H9 (cell line): Measurements from ENCODE around the gene SLFN5. TPM values are rescaled to one million over a fixed set of nuclear protein-coding genes. Genes with fewer than 3 reads are reported as not detected.

ENCODE experiments used
- DNase-seq: peaks from one replicate; pipeline ENCODE4 v3.0.0-alpha.2; 2017
- H2AFZ ChIP-seq: one replicate; pipeline ENCODE4 v1.6.1; 2013; ENCODE audit warnings: mild to moderate bottlenecking, low read length, control low read depth, moderate library complexity
- H2AK5ac ChIP-seq: 2 replicates; pipeline ENCODE4 v1.6.1; 2013; ENCODE audit warnings: low read length, control low read depth, mixed read lengths; ENCODE audit not compliant: insufficient read length
- H2BK120ac ChIP-seq: one replicate; pipeline ENCODE4 v1.6.1; 2013; ENCODE audit warnings: low read depth, mild to moderate bottlenecking, low read length, control low read depth, inconsistent platforms; ENCODE audit not compliant: poor library complexity, severe bottlenecking
- H2BK12ac ChIP-seq: 2 replicates; pipeline ENCODE4 v1.6.1; 2013; ENCODE audit warnings: low read length, control low read depth, mixed read lengths, low read depth; ENCODE audit not compliant: insufficient read length
- H2BK15ac ChIP-seq: 2 replicates; pipeline ENCODE4 v1.6.1; 2013; ENCODE audit warnings: low read depth, low read length, control low read depth
- H2BK20ac ChIP-seq: one replicate; pipeline ENCODE4 v1.6.1; 2013; ENCODE audit warnings: low read depth, mild to moderate bottlenecking, low read length, control low read depth, inconsistent platforms; ENCODE audit not compliant: poor library complexity, severe bottlenecking
- H2BK5ac ChIP-seq: 2 replicates; pipeline ENCODE4 v1.6.1; 2013; ENCODE audit warnings: low read length, control low read depth, mixed read lengths; ENCODE audit not compliant: insufficient read length
- H3K14ac ChIP-seq: 2 replicates; pipeline ENCODE4 v1.6.1; 2013; ENCODE audit warnings: low read length, control low read depth; ENCODE audit not compliant: insufficient read depth
- H3K18ac ChIP-seq: 2 replicates; pipeline ENCODE4 v1.6.1; 2013; ENCODE audit warnings: low read depth, mild to moderate bottlenecking, mixed read lengths, low read length, control low read depth; ENCODE audit not compliant: insufficient read length
- H3K23ac ChIP-seq: 2 replicates; pipeline ENCODE4 v1.6.1; 2013; ENCODE audit warnings: low read length, control low read depth, mixed read lengths, low read depth; ENCODE audit not compliant: insufficient read length
- H3K23me2 ChIP-seq: 2 replicates; pipeline ENCODE4 v1.6.1; 2013; ENCODE audit warnings: low read depth, mild to moderate bottlenecking, mixed read lengths, low read length, control low read depth; ENCODE audit not compliant: insufficient read length, poor library complexity, severe bottlenecking
- H3K27ac ChIP-seq: 2 replicates; pipeline ENCODE4 v1.5.1; 2013; ENCODE audit warnings: low read length, control low read depth, mixed read lengths, low read depth; ENCODE audit not compliant: insufficient read length
- H3K27me3 ChIP-seq: 2 replicates; pipeline ENCODE4 v1.6.1; 2013; ENCODE audit warnings: low read length, control low read depth, inconsistent platforms; ENCODE audit not compliant: insufficient read depth
- H3K4ac ChIP-seq: 2 replicates; pipeline ENCODE4 v1.6.1; 2013; ENCODE audit warnings: low read depth, mild to moderate bottlenecking, control low read depth, inconsistent platforms, low read length, moderate library complexity
- H3K4me1 ChIP-seq: 2 replicates; pipeline ENCODE4 v1.6.1; 2013; ENCODE audit warnings: low read length, control low read depth, inconsistent platforms; ENCODE audit not compliant: insufficient read depth
- H3K4me2 ChIP-seq: 2 replicates; pipeline ENCODE4 v1.6.1; 2013; ENCODE audit warnings: low read length, control low read depth, mixed read lengths; ENCODE audit not compliant: insufficient read length, insufficient read depth
- H3K56ac ChIP-seq: 2 replicates; pipeline ENCODE4 v1.6.1; 2013; ENCODE audit warnings: low read depth, mild to moderate bottlenecking, mixed read lengths, low read length, control low read depth; ENCODE audit not compliant: insufficient read length
- H3K79me1 ChIP-seq: 2 replicates; pipeline ENCODE4 v1.6.1; 2013; ENCODE audit warnings: low read depth, mild to moderate bottlenecking, moderate library complexity, low read length, control low read depth, inconsistent platforms; ENCODE audit not compliant: insufficient read depth, poor library complexity, severe bottlenecking
- H3K79me2 ChIP-seq: 2 replicates; pipeline ENCODE4 v1.6.1; 2013; ENCODE audit warnings: low read length, control low read depth, inconsistent platforms; ENCODE audit not compliant: insufficient read depth
- H3K9ac ChIP-seq: 2 replicates; pipeline ENCODE4 v1.6.1; 2013; ENCODE audit warnings: low read length, control low read depth, mixed read lengths; ENCODE audit not compliant: insufficient read length; ENCODE audit errors: extremely low read depth
- H3K9me3 ChIP-seq: one replicate; pipeline ENCODE4 v1.6.1; 2013; ENCODE audit warnings: low read depth, low read length, inconsistent platforms; ENCODE audit not compliant: control insufficient read depth
- H3T11ph ChIP-seq: one replicate; pipeline ENCODE4 v1.6.1; 2013; ENCODE audit warnings: mild to moderate bottlenecking, low read length, control low read depth, inconsistent platforms
- H4K20me1 ChIP-seq: one replicate; pipeline ENCODE4 v1.6.1; 2013; ENCODE audit not compliant: control insufficient read depth, insufficient read length, insufficient read depth
- H4K5ac ChIP-seq: 2 replicates; pipeline ENCODE4 v1.6.1; 2013; ENCODE audit warnings: low read depth, mild to moderate bottlenecking, mixed read lengths, low read length, control low read depth; ENCODE audit not compliant: insufficient read length
- H4K8ac ChIP-seq: replicated peaks from 2 replicates; pipeline ENCODE4 v1.6.1; 2013; ENCODE audit warnings: low read length, control low read depth, mixed read lengths, low read depth; ENCODE audit not compliant: insufficient read length
- H4K91ac ChIP-seq: 2 replicates; pipeline ENCODE4 v1.6.1; 2013; ENCODE audit warnings: low read depth, mild to moderate bottlenecking, moderate library complexity, mixed read lengths, low read length, control low read depth; ENCODE audit not compliant: insufficient read length
- H3K27ac Mint-ChIP-seq, 3 experiments: 2 replicates in 2 of 3; 3 replicates in 1 of 3; pipeline ENCODE4 v1.8.0; 2020 to 2021; ENCODE audit warnings: mixed read lengths in 3 of 3, mild to moderate bottlenecking in 1 of 3, moderate library complexity in 1 of 3
- H3K27me3 Mint-ChIP-seq: 2 replicates; pipeline ENCODE4 v1.8.0; 2021; ENCODE audit warnings: low read depth, mild to moderate bottlenecking, moderate library complexity, mixed read lengths
- H3K36me3 Mint-ChIP-seq, 3 experiments: 2 replicates in 2 of 3; 3 replicates in 1 of 3; pipeline ENCODE4 v1.8.0; 2020 to 2021; ENCODE audit warnings: low read depth in 3 of 3, mixed read lengths in 3 of 3; ENCODE audit not compliant: insufficient read depth in 1 of 3
- H3K4me1 Mint-ChIP-seq, 2 experiments: 2 replicates each; pipeline ENCODE4 v1.8.0; 2020; ENCODE audit warnings: mixed read lengths in 2 of 2
- H3K4me3 Mint-ChIP-seq, 2 experiments: 2 replicates in 1 of 2; 3 replicates in 1 of 2; pipeline ENCODE4 v1.8.0; 2020 to 2021; ENCODE audit warnings: mild to moderate bottlenecking in 2 of 2, mixed read lengths in 2 of 2, moderate library complexity in 1 of 2
- H3K9me3 Mint-ChIP-seq, 2 experiments: 2 replicates in 1 of 2; 3 replicates in 1 of 2; pipeline ENCODE4 v1.8.0; 2020; ENCODE audit warnings: mild to moderate bottlenecking in 2 of 2, mixed read lengths in 2 of 2, moderate library complexity in 1 of 2
- CTCF ChIP-seq: fragments of 200-600 bp; sonication (generic); conservative IDR thresholded peaks from 3 replicates; pipeline ENCODE4 v1.8.0; 2021; ENCODE audit warnings: antibody characterized with exemption, mild to moderate bottlenecking
- WGBS: extraction: QIAGEN DNeasy Blood & Tissue Kit; methylation state at CpG from one replicate; pipeline ENCODE4 v1.1.7; 2013; ENCODE audit warnings: missing lambda C conversion rate, low lambda C conversion rate, mixed read lengths; ENCODE audit not compliant: insufficient read length; ENCODE audit errors: extremely low coverage; 5-methylcytosine and 5-hydroxymethylcytosine counted together
- total RNA-seq: library from RNA; stranded (reverse); gene quantifications from 2 replicates; pipeline ENCODE4 v1.2.1, GENCODE V29; 2021

Gene SLFN5
- total RNA-seq, 1 experiment from 2014 or later: 2.9 TPM

DNA sequence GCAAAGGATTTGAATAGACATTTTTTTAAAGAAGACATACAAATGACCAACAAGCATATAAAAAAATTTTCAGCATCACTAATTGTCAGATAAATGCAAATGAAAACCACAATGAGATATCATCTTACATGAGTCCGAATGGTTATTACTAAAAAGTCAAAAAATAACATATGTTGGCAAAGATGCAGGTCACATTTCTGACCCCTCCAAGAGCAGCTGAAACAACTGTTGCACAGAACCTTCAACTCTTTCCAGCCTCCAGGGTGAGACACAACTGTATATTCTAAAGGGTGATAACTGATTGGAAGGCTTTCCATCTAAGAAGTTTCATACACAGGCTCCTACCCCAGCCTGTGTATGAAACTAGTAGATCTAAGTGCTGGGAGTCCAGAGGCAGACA, 51.9 kb downstream of the SLFN5 start:
- H3K18ac ChIP-seq: no peak overlapping the region
- no peak for TF ChIP-seq CTCF
- H2BK15ac ChIP-seq: no peak overlapping the region
- Mint-ChIP-seq H3K4me1 (no peaks in the 10 kb centered on the region), H3K4me3 (no peak overlapping the region), H3K9me3 (peaks cover 33 to 37% of the 10 kb centered on the region in 2 experiments), H3K36me3 (peaks cover 2 to 29% (median 14%) of the 10 kb centered on the region in 3 experiments; a peak in 4 of 7 replicates), H3K27me3 (peaks cover 27% of the 10 kb centered on the region), H3K27ac (no peak overlapping the region)
- H2AK5ac ChIP-seq: no peak overlapping the region
- no peak overlapping the region for H3K23ac ChIP-seq
- no peak overlapping the region for H4K91ac ChIP-seq
- no peak overlapping the region for H3T11ph ChIP-seq
- H4K5ac ChIP-seq: no peak overlapping the region
- H3K79me2 ChIP-seq: no peaks in the 10 kb centered on the region
- no peak overlapping the region for H2BK20ac ChIP-seq
- no peak overlapping the region for H2BK12ac ChIP-seq
- no peaks in the 10 kb centered on the region for H3K23me2 ChIP-seq
- H3K14ac ChIP-seq: no peak overlapping the region
- H3K27ac ChIP-seq: no peak overlapping the region
- H3K9ac ChIP-seq: no peak overlapping the region
- H2AFZ ChIP-seq: no peak overlapping the region
- H3K4me2 ChIP-seq: no peak overlapping the region
- no peaks in the 10 kb centered on the region for H3K4me1 ChIP-seq
- no peak overlapping the region for H2BK120ac ChIP-seq
- no peaks in the 10 kb centered on the region for H3K27me3 ChIP-seq
- H4K20me1 ChIP-seq: no peaks in the 10 kb centered on the region
- no peak overlapping the region for H3K4ac ChIP-seq
- no peak overlapping the region for H4K8ac ChIP-seq
- peaks cover 7% of the 10 kb centered on the region for H3K9me3 ChIP-seq
- no peaks in the 10 kb centered on the region for H3K79me1 ChIP-seq
- no CpG with 5 or more reads among the region's 1 CpG for WGBS
- H2BK5ac ChIP-seq: no peak overlapping the region
- H3K56ac ChIP-seq: no peak overlapping the region
- DNase-seq: no peak
